AG04450 (cell line): ENCODE measurements around the gene PRR5L. TPM values are rescaled to one million over a fixed set of nuclear protein-coding genes. Genes with fewer than 3 reads are reported as not detected.
A peak's percentile ranks its signal among the peaks of the same experiment; 100 is the strongest.

ENCODE experiments used
- CTCF ChIA-PET: fragments of 300-600, 350-600 bp; formaldehyde crosslinking; extraction: SDS; loops from one replicate; lab custom pipeline; 2022; ENCODE audit warnings: antibody characterized with exemption, inconsistent platforms; lab: Charles Lee
- POLR2A ChIA-PET: fragments of 350-600 bp; formaldehyde crosslinking; extraction: SDS; loops from one replicate; lab custom pipeline; 2021; ENCODE audit warnings: antibody characterized with exemption, inconsistent platforms; lab: Yijun Ruan, JAX
- DNase-seq: peaks from one replicate; pipeline ENCODE4 v3.0.0-alpha.2; 2011; ENCODE audit warnings: low read depth, low spot score
- H3K27ac ChIP-seq: one replicate; pipeline ENCODE4 v1.5.1; 2012; ENCODE audit warnings: low read depth, low read length, control low read depth
- H3K27me3 ChIP-seq: one replicate; pipeline ENCODE4 v1.6.0; 2012; ENCODE audit warnings: low read length; ENCODE audit not compliant: control insufficient read depth, insufficient read depth
- H3K4me3 ChIP-seq: 2 replicates; pipeline ENCODE4 v1.5.1; 2011; ENCODE audit warnings: mild to moderate bottlenecking, low read depth, low read length, control low read depth
- H3K9me3 ChIP-seq: 2 replicates; pipeline ENCODE4 v1.5.1; 2012; ENCODE audit warnings: low read length; ENCODE audit not compliant: control insufficient read depth, insufficient read depth
- CTCF ChIP-seq: IDR thresholded peaks from 2 replicates; pipeline ENCODE4 v1.5.1; 2011; ENCODE audit warnings: low read depth, low read length, control low read depth, inconsistent platforms
- polyA plus RNA-seq: library from polyadenylated mRNA; depleted of rRNA; stranded (reverse); fragments of >200 nt; gene quantifications from 2 replicates; pipeline ENCODE4 v1.2.3, GENCODE V29; 2011

Gene PRR5L
- polyA plus RNA-seq, 1 experiment = 3.4 TPM

- TF ChIP-seq CTCF = no peak
- Histone ChIP-seq H3K4me3 (no peak overlapping the region), H3K27ac (no peak overlapping the region), H3K27me3 (no peaks in the 10 kb centered on the region), H3K9me3 (no peaks in the 10 kb centered on the region; the same call in 1 of the 2 replicates)
- ChIA-PET POLR2A (interaction anchor here (1.2 kb wide), 1 partner anchor 76 kb away, joined by 4 read pairs; no protein-coding TSS in a partner anchor), CTCF (interaction anchor here (1.3 to 1.4 kb wide), 2 partner anchors 112 to 113 kb away, joined by 3 to 4 read pairs; no protein-coding TSS in a partner anchor)
- no peak for DNase-seq
These were observed 84.4 kb downstream of the PRR5L start for GRCh38 chr11:36380296-36381014.

- no peak overlapping the region for H3K4me3 ChIP-seq
- POLR2A ChIA-PET = interaction anchor here (1.2 kb wide), 1 partner anchor 75 kb away, joined by 4 read pairs; no protein-coding TSS in a partner anchor
- no peak for TF ChIP-seq CTCF
- DNase-seq = no peak
- H3K27ac ChIP-seq = no peak overlapping the region
- no peaks in the 10 kb centered on the region for H3K27me3 ChIP-seq
- CTCF ChIA-PET = interaction anchor here (1.2 to 1.3 kb wide), 2 partner anchors 112 to 559 kb away, joined by 4 read pairs; no protein-coding TSS in a partner anchor
- H3K9me3 ChIP-seq = no peaks in the 10 kb centered on the region; the same call in 1 of the 2 replicates
These were observed 84.9 kb downstream of the PRR5L start for GRCh38 chr11:36381015-36381360.

- H3K27me3 ChIP-seq = no peaks in the 10 kb centered on the region
- no peak overlapping the region for H3K4me3 ChIP-seq
- H3K9me3 ChIP-seq = no peaks in the 10 kb centered on the region
- POLR2A ChIA-PET = no interaction called here
- CTCF ChIA-PET = interaction anchor here (1.0 to 1.1 kb wide), 2 partner anchors 83 to 110 kb away, joined by 3 read pairs; no protein-coding TSS in a partner anchor
- no peak for DNase-seq
- H3K27ac ChIP-seq = no peak overlapping the region
- no peak for TF ChIP-seq CTCF
These were observed 87.1 kb downstream of the PRR5L start for GRCh38 chr11:36383195-36383594.

GRCh38 chr11:36385121-36385970, 89.3 kb downstream of the PRR5L start:
- H3K27ac ChIP-seq = no peak overlapping the region

More at GRCh38 chr11:36385121-36385970, 89.3 kb downstream of the PRR5L start:
- no peak overlapping the region for H3K4me3 ChIP-seq
- CTCF ChIA-PET = interaction anchor here (0.8 to 1.2 kb wide), 4 partner anchors 12 to 564 kb away, joined by 3 to 5 read pairs (median 3); no protein-coding TSS in a partner anchor
- H3K27me3 ChIP-seq = no peaks in the 10 kb centered on the region
- no peak for TF ChIP-seq CTCF
- POLR2A ChIA-PET = interaction anchor here (0.7 to 1.2 kb wide), 9 partner anchors 13 to 91 kb away, joined by 3 to 10 read pairs (median 5); partner anchors contain the start of gene PRR5L
- DNase-seq = peak; percentile 72
- H3K9me3 ChIP-seq = no peaks in the 10 kb centered on the region
